Natural killer cell (primary cell): Measurements from ENCODE around the gene FER1L5. TPM values are rescaled to one million over a fixed set of nuclear protein-coding genes. Genes with fewer than 3 reads are reported as not detected.

ENCODE experiments used
- ATAC-seq, 3 donors: fragments of 150-1000 bp in 2 of 3; fragments of 200-7000 bp in 1 of 3; cut with Tn5 transposase; 1 replicate in 1 of 3; 2 replicates in 2 of 3; pipeline ENCODE4 v1.10.0; 2021; ENCODE audit warnings: mild to moderate bottlenecking in 2 of 3, moderate library complexity in 2 of 3
- DNase-seq, 2 donors: peaks; one replicate each; pipeline versions ENCODE4 v3.0.0 to v3.0.0-alpha.2; 2013 to 2021; ENCODE audit warnings: mixed read lengths in 1 of 2
- H3K27ac ChIP-seq: one replicate; pipeline ENCODE4 v1.5.1; 2013; ENCODE audit warnings: mild to moderate bottlenecking, low read length
- H3K27me3 ChIP-seq: one replicate; pipeline ENCODE4 v1.6.1; 2013; ENCODE audit warnings: low read length; ENCODE audit not compliant: control insufficient read depth, insufficient read depth
- H3K36me3 ChIP-seq: one replicate; pipeline ENCODE4 v1.6.1; 2013; ENCODE audit warnings: low read length; ENCODE audit not compliant: control insufficient read depth, insufficient read depth
- H3K4me1 ChIP-seq: one replicate; pipeline ENCODE4 v1.6.1; 2013; ENCODE audit warnings: low read length; ENCODE audit not compliant: control insufficient read depth, insufficient read depth
- H3K4me3 ChIP-seq: one replicate; pipeline ENCODE4 v1.5.1; 2013; ENCODE audit warnings: low read length
- H3K9me3 ChIP-seq: one replicate; pipeline ENCODE4 v1.6.1; 2013; ENCODE audit warnings: low read length; ENCODE audit not compliant: control insufficient read depth, insufficient read depth
- H3K27ac Mint-ChIP-seq, 2 donors: one replicate each; pipeline ENCODE4 v1.8.0; 2022; ENCODE audit warnings: mild to moderate bottlenecking in 2 of 2, mixed read lengths in 2 of 2, moderate library complexity in 1 of 2
- H3K27me3 Mint-ChIP-seq, 2 donors: one replicate each; pipeline ENCODE4 v1.8.0; 2022; ENCODE audit warnings: low read depth in 2 of 2, mixed read lengths in 2 of 2
- H3K36me3 Mint-ChIP-seq: one replicate; pipeline ENCODE4 v1.8.0; 2022; ENCODE audit warnings: mixed read lengths
- H3K4me1 Mint-ChIP-seq, 2 donors: one replicate each; pipeline ENCODE4 v1.8.0; 2022; ENCODE audit warnings: mixed read lengths in 2 of 2
- H3K4me3 Mint-ChIP-seq: one replicate; pipeline ENCODE4 v1.8.0; 2022; ENCODE audit warnings: mild to moderate bottlenecking, moderate library complexity, mixed read lengths
- H3K9me3 Mint-ChIP-seq, 2 donors: one replicate each; pipeline ENCODE4 v1.8.0; 2022; ENCODE audit warnings: mixed read lengths in 2 of 2
- WGBS: methylation state at CpG from one replicate; pipeline ENCODE4 v1.1.7; 2013; ENCODE audit warnings: missing lambda C conversion rate; ENCODE audit not compliant: insufficient coverage; 5-methylcytosine and 5-hydroxymethylcytosine counted together
- intact Hi-C: fragments of 100-400 bp; cut with micrococcal nuclease; formaldehyde crosslinking; loops from one replicate; pipeline ENCODE4 v1.14.2; 2022
- total RNA-seq, 4 donors: library from RNA; stranded (reverse); fragments of 120-200 nt in 1 of 4; gene quantifications; one replicate each; pipeline versions ENCODE4 v1.2.3 to v1.2.4, GENCODE V29; 2013 to 2022
- TF ChIP-seq, protein P1 (sequence below): fragments of 200-600 bp; IDR thresholded peaks from one replicate; pipeline ENCODE4 v1.8.0; 2022; ENCODE audit warnings: antibody characterized with exemption

FER1L5 gene
- total RNA-seq, 3 donors from 2014 or later (not counting 1 experiment from before 2014, with no cell fraction given) = not detected

DNA sequence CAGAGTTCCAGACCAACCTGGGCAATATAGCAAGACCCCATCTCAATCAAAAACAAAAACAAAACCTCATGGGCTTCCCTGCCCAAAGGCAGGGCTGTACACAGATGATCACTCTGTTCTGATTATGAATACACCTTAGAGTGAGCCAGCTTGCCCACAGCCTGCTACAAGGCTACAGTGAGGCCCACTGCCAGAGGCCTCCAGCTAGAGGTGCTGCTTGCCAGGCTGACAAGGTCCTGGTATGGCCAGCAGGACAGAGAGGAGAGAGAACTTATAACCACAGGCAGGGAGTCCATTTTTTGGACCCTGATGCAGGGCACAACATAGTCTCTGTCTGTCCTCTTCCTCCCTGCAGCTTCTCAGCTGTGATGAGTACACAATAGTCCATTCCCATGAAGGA, 46.0 kb upstream of the FER1L5 start:
- no peak overlapping the region for H3K4me3 Mint-ChIP-seq
- no peak for ATAC-seq
- peak overlapping the region; percentile 18 to 34 for H3K27ac Mint-ChIP-seq
- TF ChIP-seq, protein P1, sequence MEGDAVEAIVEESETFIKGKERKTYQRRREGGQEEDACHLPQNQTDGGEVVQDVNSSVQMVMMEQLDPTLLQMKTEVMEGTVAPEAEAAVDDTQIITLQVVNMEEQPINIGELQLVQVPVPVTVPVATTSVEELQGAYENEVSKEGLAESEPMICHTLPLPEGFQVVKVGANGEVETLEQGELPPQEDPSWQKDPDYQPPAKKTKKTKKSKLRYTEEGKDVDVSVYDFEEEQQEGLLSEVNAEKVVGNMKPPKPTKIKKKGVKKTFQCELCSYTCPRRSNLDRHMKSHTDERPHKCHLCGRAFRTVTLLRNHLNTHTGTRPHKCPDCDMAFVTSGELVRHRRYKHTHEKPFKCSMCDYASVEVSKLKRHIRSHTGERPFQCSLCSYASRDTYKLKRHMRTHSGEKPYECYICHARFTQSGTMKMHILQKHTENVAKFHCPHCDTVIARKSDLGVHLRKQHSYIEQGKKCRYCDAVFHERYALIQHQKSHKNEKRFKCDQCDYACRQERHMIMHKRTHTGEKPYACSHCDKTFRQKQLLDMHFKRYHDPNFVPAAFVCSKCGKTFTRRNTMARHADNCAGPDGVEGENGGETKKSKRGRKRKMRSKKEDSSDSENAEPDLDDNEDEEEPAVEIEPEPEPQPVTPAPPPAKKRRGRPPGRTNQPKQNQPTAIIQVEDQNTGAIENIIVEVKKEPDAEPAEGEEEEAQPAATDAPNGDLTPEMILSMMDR = no peak
- Histone ChIP-seq H3K9me3 (no peaks in the 10 kb centered on the region), H3K4me3 (no peak overlapping the region), H3K36me3 (peaks cover 48% of the 10 kb centered on the region), H3K4me1 (peaks cover 32% of the 10 kb centered on the region), H3K27me3 (no peaks in the 10 kb centered on the region), H3K27ac (no peak overlapping the region)
- intact Hi-C loops = no loop called here
- H3K4me1 Mint-ChIP-seq = peaks cover 42 to 44% of the 10 kb centered on the region in 2 donors
- H3K9me3 Mint-ChIP-seq = no peaks in the 10 kb centered on the region
- H3K27me3 Mint-ChIP-seq = no peaks in the 10 kb centered on the region
- H3K36me3 Mint-ChIP-seq = peaks cover 9% of the 10 kb centered on the region
- DNase-seq = no peak

DNA sequence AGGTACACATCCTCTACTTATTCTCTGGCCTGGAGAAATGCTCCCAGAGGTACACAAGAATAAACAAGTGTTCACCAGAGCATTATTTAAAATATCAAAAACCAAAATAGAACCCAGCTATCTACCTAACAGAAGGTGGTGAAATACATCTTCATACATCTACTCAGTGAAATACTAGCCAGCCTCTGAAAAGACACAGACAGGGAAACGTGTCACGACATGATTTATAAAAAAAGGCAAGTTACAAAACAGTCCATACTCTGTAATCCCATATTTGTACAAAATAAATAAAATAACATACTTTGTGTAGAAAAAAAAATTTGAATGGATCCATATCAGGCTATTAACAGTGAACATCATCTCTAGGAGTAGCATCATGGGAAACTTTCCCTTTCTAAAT, 42.6 kb upstream of the FER1L5 start:
- WGBS = no CpG with 5 or more reads among the region's 2 CpGs
- Mint-ChIP-seq H3K36me3 (no peaks in the 10 kb centered on the region), H3K9me3 (no peaks in the 10 kb centered on the region), H3K27me3 (no peaks in the 10 kb centered on the region), H3K27ac (peak overlapping the region in 1 of 2 donors; percentile 22), H3K4me1 (peaks cover 9 to 15% of the 10 kb centered on the region in 2 donors), H3K4me3 (no peak overlapping the region)
- Histone ChIP-seq H3K36me3 (peaks cover 64% of the 10 kb centered on the region), H3K9me3 (no peaks in the 10 kb centered on the region), H3K4me1 (peaks cover 6% of the 10 kb centered on the region), H3K4me3 (no peak overlapping the region), H3K27me3 (no peaks in the 10 kb centered on the region), H3K27ac (no peak overlapping the region)
- TF ChIP-seq, protein P1 = no peak
- intact Hi-C loops = no loop called here
- DNase-seq = no peak
- no peak for ATAC-seq

DNA sequence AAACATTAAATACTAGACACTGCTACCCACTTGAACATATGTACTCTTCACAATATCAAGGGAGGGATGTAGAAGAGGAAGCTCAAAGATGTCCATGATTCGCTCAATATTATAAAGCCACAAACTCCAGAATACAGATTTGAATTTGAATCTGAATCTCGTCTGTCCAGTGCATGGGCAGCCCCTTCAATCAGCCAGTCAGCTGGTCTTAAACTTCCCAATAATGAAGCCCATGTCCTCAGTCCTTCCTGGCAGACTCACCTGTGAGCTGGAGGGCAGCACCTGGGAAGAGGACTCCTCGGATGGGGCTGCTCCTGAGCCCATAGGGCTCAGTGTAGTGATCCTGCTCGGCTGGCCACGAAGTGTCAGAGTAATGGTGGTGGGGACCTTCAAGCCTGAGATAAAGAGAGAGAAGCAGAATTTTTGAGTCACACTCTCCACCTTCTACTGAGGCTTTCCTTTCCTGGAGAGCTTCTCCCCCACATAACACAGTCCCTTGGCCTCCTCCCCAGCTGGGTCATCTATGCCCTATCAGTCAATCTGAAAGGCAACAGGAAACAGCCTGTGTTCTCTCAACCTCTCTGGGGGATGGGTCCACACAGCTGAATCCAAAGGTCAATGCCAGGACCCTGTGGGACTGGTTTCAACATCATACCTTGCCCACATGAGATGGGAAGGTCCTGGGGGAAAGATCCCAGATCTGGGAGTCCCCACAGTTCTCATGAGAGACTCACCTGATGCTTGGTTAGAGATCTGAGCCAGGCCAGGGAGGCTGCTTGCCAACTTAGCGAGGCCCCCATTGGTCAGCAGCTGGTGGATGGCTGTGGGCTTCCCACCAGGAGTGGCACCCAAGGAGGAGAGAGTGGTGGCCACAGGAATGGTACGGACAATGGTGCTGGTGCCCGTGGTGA, 40.9 kb upstream of the FER1L5 start:
- intact Hi-C loops = no loop called here
- H3K9me3 ChIP-seq = no peaks in the 10 kb centered on the region
- no peak for ATAC-seq
- H3K27me3 ChIP-seq = no peaks in the 10 kb centered on the region
- no peaks in the 10 kb centered on the region for H3K4me1 ChIP-seq
- H3K4me3 ChIP-seq = no peak overlapping the region
- H3K36me3 Mint-ChIP-seq = no peaks in the 10 kb centered on the region
- peaks cover 0 to 4% of the 10 kb centered on the region in 2 donors for H3K4me1 Mint-ChIP-seq
- H3K36me3 ChIP-seq = peaks cover 77% of the 10 kb centered on the region
- no peak overlapping the region for H3K27ac ChIP-seq
- no peak for DNase-seq
- TF ChIP-seq, protein P1 = no peak
- no peaks in the 10 kb centered on the region for H3K9me3 Mint-ChIP-seq
- peak overlapping the region; percentile 36 to 71 for H3K27ac Mint-ChIP-seq
- H3K4me3 Mint-ChIP-seq = no peak overlapping the region
- 93% methylated on average over 8 of the region's 8 CpGs for WGBS
- no peaks in the 10 kb centered on the region for H3K27me3 Mint-ChIP-seq
